ENCODE measurements around the gene ISM2. TPM values are rescaled to one million over a fixed set of nuclear protein-coding genes. Genes with fewer than 3 reads are reported as not detected.

The ISM2 gene
- total and polyA plus RNA-seq, 2 donors (not counting 1 experiment from before 2014, with no cell fraction given) = 0.30 TPM; not detected in 1

GRCh38 chr14:77508249-77508648 is 9.6 kb upstream of the ISM2 start:
- Histone ChIP-seq H2AFZ (ENCODE audit: insufficient read depth, low read depth, low read length, poor library complexity, severe bottlenecking) (no peak overlapping the region), H3K9ac (ENCODE audit: low read length) (no peak overlapping the region), H3K27me3 (replicated peaks in 1 of 4; ENCODE audit: control extremely low read depth in 1 of 4, control insufficient read depth in 3 of 4, insufficient read depth in 4 of 4, low read length in 3 of 4) (no peaks in the 10 kb centered on the region), H4K20me1 (ENCODE audit: control insufficient read depth, insufficient read depth, low read length, poor library complexity, severe bottlenecking) (no peaks in the 10 kb centered on the region), H3K36me3 (replicated peaks in 1 of 2; ENCODE audit: control extremely low read depth in 1 of 2, control insufficient read depth in 1 of 2, extremely low read depth in 1 of 2, insufficient read depth in 2 of 2, low read length in 1 of 2) (peaks cover 8 to 45% of the 10 kb centered on the region in 2 experiments), H3K9me3 (ENCODE audit: control extremely low read depth in 1 of 3, control insufficient read depth in 2 of 3, insufficient read depth in 1 of 3, low read length in 2 of 3) (peaks cover 0 to 10% (median 5%) of the 10 kb centered on the region in 3 donors), H3K79me2 (ENCODE audit: control insufficient read depth, insufficient read depth, low read length) (no peaks in the 10 kb centered on the region), H3K4me1 (ENCODE audit: control insufficient read depth in 2 of 2, insufficient read depth in 2 of 2, low read length in 2 of 2) (no peaks in the 10 kb centered on the region), H3K4me3 (ENCODE audit: control extremely low read depth in 1 of 5, extremely low read depth in 1 of 5, insufficient read depth in 1 of 5, low read depth in 2 of 5, low read length in 4 of 5) (no peak overlapping the region), H3K4me2 (replicated peaks; ENCODE audit: low read depth, low read length, poor library complexity, severe bottlenecking) (no peak overlapping the region), H3K27ac (ENCODE audit: low read length in 2 of 2) (no peak overlapping the region)
- no peak overlapping the region for H3K27ac Mint-ChIP-seq
- no peaks in the 10 kb centered on the region for H3K4me1 Mint-ChIP-seq
- ChIA-PET POLR2A (no interaction called here), CTCF (interaction anchor here (0.7 kb wide), 1 partner anchor 232 kb away, joined by 3 read pairs; no protein-coding TSS in a partner anchor)
- no peak for ATAC-seq (ENCODE audit: low read depth)
- no peak overlapping the region for H3K4me3 Mint-ChIP-seq
- no peak for TF ChIP-seq EZH2 (IDR thresholded peaks at IDR 0.05; ENCODE audit: borderline replicate concordance, insufficient read depth, low read depth, low read length, poor library complexity, severe bottlenecking)
- no peak for TF ChIP-seq CTCF (IDR thresholded peaks at IDR 0.05)
- H3K9me3 Mint-ChIP-seq (ENCODE audit: insufficient read depth) = peaks cover 2% of the 10 kb centered on the region
- intact Hi-C loops (cut with micrococcal nuclease) = no loop called here
- WGBS (ENCODE audit: insufficient coverage) = no CpG with 5 or more reads among the region's 4 CpGs
- no peak for DNase-seq
- no peaks in the 10 kb centered on the region for H3K27me3 Mint-ChIP-seq

GRCh38 chr14:77507762-77508161 is 9.1 kb upstream of the ISM2 start:
- intact Hi-C loops (cut with micrococcal nuclease) = no loop called here
- CTCF ChIA-PET = interaction anchor here (0.7 kb wide), 1 partner anchor 232 kb away, joined by 3 read pairs; no protein-coding TSS in a partner anchor
- Histone ChIP-seq H3K9me3 (ENCODE audit: control extremely low read depth in 1 of 3, control insufficient read depth in 2 of 3, insufficient read depth in 1 of 3, low read length in 2 of 3) (peaks cover 0 to 12% (median 5%) of the 10 kb centered on the region in 3 donors), H3K4me3 (ENCODE audit: control extremely low read depth in 1 of 5, extremely low read depth in 1 of 5, insufficient read depth in 1 of 5, low read depth in 2 of 5, low read length in 4 of 5) (no peak overlapping the region), H3K4me1 (ENCODE audit: control insufficient read depth in 2 of 2, insufficient read depth in 2 of 2, low read length in 2 of 2) (no peaks in the 10 kb centered on the region), H3K9ac (ENCODE audit: low read length) (no peak overlapping the region), H3K27ac (ENCODE audit: low read length in 2 of 2) (no peak overlapping the region), H3K36me3 (replicated peaks in 1 of 2; ENCODE audit: control extremely low read depth in 1 of 2, control insufficient read depth in 1 of 2, extremely low read depth in 1 of 2, insufficient read depth in 2 of 2, low read length in 1 of 2) (peaks cover 8 to 45% of the 10 kb centered on the region in 2 experiments), H3K79me2 (ENCODE audit: control insufficient read depth, insufficient read depth, low read length) (no peaks in the 10 kb centered on the region), H2AFZ (ENCODE audit: insufficient read depth, low read depth, low read length, poor library complexity, severe bottlenecking) (no peak overlapping the region), H3K27me3 (replicated peaks in 1 of 4; ENCODE audit: control extremely low read depth in 1 of 4, control insufficient read depth in 3 of 4, insufficient read depth in 4 of 4, low read length in 3 of 4) (no peaks in the 10 kb centered on the region), H4K20me1 (ENCODE audit: control insufficient read depth, insufficient read depth, low read length, poor library complexity, severe bottlenecking) (no peaks in the 10 kb centered on the region), H3K4me2 (replicated peaks; ENCODE audit: low read depth, low read length, poor library complexity, severe bottlenecking) (no peak overlapping the region)
- H3K9me3 Mint-ChIP-seq (ENCODE audit: insufficient read depth) = peaks cover 4% of the 10 kb centered on the region
- ATAC-seq (ENCODE audit: low read depth) = no peak
- no peaks in the 10 kb centered on the region for H3K4me1 Mint-ChIP-seq
- 95% methylated on average over 3 of the region's 3 CpGs for WGBS (ENCODE audit: insufficient coverage)
- H3K27ac Mint-ChIP-seq = no peak overlapping the region
- H3K4me3 Mint-ChIP-seq = no peak overlapping the region
- no peak for TF ChIP-seq CTCF (IDR thresholded peaks at IDR 0.05)
- no peak for TF ChIP-seq EZH2 (IDR thresholded peaks at IDR 0.05; ENCODE audit: borderline replicate concordance, insufficient read depth, low read depth, low read length, poor library complexity, severe bottlenecking)
- POLR2A ChIA-PET = no interaction called here
- no peaks in the 10 kb centered on the region for H3K27me3 Mint-ChIP-seq
- DNase-seq = no peak
